T-helper 1 cell treated with Interleukin-12 subunit alpha and Interleukin-12 subunit beta and Interleukin-4 antibody, amounts not matched to agents 30 ng/mL and 1 ng/mL, for 36 hours (primary cell): Measurements from ENCODE around the gene PHF19. TPM values are rescaled to one million over a fixed set of nuclear protein-coding genes. Genes with fewer than 3 reads are reported as not detected.

Experiments
- intact Hi-C: fragments of 100-400 bp; cut with micrococcal nuclease; formaldehyde crosslinking; loops from one replicate; pipeline ENCODE4 v1.15.1; 2024
- total RNA-seq: library from RNA; stranded (reverse); gene quantifications from 2 replicates; pipeline ENCODE4 v1.2.3, GENCODE V29; 2022

The PHF19 gene
- total RNA-seq, 1 donor from 2014 or later = 213 TPM

GRCh38 chr9:120859361-120859760 is 17.6 kb downstream of the PHF19 start:
- intact Hi-C loops = no loop called here

GRCh38 chr9:120857902-120858301 is 19.1 kb downstream of the PHF19 start:
- intact Hi-C loops = no loop called here

DNA sequence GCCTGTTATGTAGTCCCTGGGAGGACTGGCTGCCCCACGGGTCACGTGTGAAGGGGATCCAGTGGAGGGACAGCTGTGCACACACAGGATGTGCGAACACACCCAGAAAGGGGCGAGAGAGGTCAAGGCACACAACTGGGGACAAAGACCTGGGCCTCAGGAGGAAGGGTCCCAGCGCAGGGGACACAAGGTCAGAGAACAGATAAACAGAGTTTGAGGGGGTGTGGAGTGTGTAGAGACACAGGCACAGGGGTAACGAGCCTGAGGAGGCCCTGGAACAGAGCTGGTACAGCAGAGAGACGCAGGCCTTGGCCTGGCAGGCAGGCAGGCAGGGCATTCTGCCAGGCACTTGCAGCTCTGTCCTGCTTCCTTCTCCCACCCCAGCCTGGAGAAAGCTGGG is 19.5 kb downstream of the PHF19 start:
- intact Hi-C loops = no loop called here

- intact Hi-C loops = no loop called here
These were observed 20.3 kb downstream of the PHF19 start for GRCh38 chr9:120856700-120857099.

DNA sequence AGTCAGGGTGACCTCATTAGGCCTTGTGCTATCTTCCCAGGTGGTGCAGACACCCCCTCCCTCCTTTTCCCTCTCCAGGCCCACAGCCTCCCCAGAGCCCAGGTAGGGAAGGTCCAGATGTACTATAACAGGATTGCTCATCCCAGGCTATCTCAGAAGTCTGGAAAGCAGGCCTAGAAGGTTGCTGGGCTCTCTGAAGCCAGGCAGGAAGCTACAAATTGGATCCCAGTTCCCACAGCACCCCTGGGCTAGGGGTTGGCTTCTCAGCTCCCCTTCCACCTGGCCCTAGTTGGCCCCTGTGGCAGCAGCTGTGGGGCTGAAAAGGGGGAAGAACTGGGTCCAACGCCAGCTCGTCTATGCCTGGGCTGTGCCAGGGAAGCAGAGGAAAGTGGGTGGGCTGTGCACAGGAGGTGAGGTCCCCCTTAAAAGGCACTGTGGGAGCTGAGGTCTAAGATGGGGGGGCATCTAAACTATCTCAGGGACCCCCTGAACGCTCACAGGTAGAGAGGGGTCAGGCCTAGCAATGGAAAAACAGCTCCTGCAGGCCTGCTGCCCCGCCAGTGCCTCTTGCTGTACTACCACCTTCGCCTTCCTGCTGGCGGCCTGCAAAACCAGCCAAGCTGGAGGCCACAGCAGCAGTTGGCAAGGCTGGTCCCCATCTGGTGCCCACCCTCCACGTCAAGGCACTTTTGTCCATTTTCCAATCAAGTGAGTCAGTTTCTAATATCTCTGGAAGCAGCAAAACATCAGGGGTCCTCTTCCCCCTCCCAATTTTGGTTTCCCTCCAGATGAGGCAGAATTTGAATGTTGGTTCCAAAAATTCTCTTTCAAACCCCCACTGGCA is 20.9 kb downstream of the PHF19 start:
- intact Hi-C loops = no loop called here

- intact Hi-C loops = no loop called here
These were observed 22.2 kb downstream of the PHF19 start for GRCh38 chr9:120854596-120855327.

DNA sequence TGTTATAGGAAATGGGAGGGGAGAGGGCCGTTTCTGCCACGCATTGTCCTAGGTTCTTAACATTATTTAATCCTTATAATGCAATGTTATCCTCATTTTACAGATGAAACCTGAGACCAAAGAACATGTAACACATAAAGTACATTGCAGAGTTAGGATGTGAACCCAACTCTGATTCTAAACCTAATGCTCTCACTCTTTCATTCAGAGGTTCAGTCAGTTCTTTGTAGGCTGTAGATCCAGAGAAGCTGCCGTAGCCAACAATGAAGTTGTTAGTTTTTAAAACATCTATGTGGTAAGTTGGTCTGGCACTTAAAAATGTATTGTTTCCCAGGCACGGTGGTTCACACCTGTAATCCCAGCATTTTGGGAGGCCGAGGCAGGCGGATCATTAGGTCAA is 23.8 kb downstream of the PHF19 start:
- intact Hi-C loops = no loop called here

DNA sequence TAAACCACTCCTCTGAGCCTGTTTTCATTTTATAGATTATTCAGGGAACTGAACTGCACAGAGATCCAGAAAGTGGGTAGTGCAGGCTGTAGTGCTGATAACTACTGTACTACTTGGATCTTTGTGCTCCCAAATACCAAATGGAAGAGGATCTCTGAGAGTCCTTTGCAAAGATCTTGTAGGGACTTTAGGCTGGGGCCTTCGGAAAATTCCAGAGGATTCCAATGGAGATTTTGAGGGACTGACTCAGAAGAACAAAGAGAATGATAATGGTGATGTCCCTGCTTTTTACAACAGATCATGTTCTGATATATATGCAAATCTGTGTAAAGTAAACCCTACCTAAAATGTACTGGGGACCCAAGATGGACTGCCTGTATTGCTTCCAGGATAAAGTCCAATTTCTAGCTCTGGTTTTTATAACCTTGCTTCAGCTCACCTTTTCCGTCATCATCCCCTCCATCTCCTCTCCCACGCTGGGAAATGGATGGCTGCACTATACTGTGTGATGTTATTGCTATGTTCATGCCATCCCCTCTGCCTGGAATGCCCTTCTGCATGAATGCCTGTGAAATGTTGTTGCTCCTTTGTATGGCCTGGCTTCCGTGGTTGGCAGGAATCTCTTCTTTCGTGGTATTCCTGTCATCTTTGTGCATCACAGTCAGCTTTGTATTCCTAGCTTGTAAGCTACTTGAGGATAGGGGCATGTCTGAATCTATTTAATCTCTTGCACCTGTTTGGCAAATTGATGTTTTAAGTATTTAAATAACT is 24.6 kb downstream of the PHF19 start:
- intact Hi-C loops = no loop called here

DNA sequence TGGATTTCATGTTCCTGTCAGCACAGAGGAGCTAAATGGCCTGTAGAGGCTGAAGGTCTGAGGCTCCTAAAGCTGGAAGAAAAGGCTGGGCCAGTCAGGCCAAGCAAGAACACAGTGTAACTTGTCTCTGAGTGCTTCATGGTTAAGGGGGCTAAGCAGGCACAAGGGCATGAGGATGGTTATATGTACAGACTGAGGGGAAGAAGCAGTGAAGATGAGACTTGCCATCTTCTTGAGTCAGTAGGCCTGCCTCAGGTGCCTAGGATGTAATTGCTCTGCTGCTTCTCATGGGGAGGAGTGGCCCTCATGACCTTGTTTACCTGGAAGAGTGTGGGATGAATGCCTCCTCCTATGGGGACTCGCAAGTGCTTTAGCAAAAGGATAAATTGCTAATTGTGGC is 25.5 kb downstream of the PHF19 start:
- intact Hi-C loops = no loop called here

GRCh38 chr9:120850315-120850714 is 26.7 kb downstream of the PHF19 start:
- intact Hi-C loops = no loop called here

DNA sequence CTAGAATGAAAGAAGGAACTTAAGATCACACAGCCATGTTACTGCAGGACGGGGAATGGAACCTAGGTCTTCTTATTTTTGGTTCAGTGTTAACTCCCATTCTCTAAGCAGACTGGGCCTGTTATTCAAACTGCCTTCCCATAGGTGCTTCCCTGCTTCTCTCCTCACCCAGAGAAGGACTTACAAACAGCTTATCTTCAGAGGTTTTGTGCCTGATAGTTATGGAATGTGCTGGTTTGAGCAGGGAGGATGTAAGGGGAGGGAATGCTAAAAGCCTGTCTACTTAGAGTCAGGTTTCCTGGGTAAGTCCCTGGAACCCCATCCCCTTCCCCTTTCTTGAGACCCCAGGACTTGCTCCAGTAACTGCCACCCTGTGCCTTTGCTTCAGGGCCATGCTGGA is 30.1 kb downstream of the PHF19 start:
- intact Hi-C loops = loop anchor here (1.0 to 2.0 kb wide), 3 partner anchors 45 to 89 kb away; no protein-coding TSS in a partner anchor

GRCh38 chr9:120846251-120846889 is 30.6 kb downstream of the PHF19 start:
- intact Hi-C loops = loop anchor here (1.0 to 2.0 kb wide), 3 partner anchors 46 to 90 kb away; no protein-coding TSS in a partner anchor

- intact Hi-C loops = no loop called here
These were observed 31.7 kb downstream of the PHF19 start for GRCh38 chr9:120845255-120845654.

GRCh38 chr9:120842685-120843485 is 34.1 kb downstream of the PHF19 start, which contains the start of gene PSMD5:
PSMD5 (minus strand) TSS chr9:120842922; CDS start chr9:120842909, 13 bp downstream.
- intact Hi-C loops = loop anchor here (1.0 to 2.0 kb wide), 10 partner anchors 25 to 358 kb away; partner anchors contain the start of genes CDK5RAP2, CNTRL, FBXW2 and MEGF9

DNA sequence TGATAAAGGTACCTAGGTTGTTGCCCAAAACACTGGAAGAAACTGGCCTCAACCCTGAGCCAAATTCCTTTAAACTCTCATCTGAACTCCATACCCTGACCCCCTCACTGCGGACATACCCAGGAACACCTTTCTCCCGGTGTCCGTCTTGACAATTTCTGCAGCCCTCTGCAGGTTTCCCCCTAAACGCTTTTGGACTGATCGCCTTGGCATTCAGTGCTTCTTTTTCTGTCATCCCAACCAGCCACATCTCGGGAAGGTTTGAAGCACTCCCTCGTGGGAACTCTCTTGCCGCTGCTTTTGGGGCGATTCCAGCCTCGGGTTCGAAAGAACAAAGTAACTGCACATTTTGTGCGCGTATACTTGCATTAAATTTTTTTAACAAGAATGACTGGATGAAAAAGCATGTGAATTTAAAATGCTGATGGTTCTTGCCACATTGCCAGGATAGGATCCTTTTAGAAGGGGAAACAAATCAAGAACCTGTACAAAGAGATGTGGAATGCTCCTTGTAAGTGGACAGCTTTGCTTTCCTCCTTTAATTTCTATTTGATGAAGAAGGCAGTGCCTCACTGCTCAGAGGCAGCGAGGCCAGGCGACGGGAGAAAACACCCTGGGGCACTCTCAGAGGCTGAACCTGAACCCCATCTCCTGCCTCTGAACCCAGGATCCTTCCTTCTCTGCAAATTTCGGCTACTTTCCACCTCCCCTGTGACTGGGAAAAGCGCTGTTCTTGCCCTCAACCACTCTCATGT is 34.9 kb downstream of the PHF19 start:
- intact Hi-C loops = loop anchor here (1.0 to 2.0 kb wide), 5 partner anchors 26 to 359 kb away; partner anchors contain the start of genes CDK5RAP2 and RAB14

- intact Hi-C loops = no loop called here
These were observed 37.8 kb downstream of the PHF19 start for GRCh38 chr9:120839146-120839545.

DNA sequence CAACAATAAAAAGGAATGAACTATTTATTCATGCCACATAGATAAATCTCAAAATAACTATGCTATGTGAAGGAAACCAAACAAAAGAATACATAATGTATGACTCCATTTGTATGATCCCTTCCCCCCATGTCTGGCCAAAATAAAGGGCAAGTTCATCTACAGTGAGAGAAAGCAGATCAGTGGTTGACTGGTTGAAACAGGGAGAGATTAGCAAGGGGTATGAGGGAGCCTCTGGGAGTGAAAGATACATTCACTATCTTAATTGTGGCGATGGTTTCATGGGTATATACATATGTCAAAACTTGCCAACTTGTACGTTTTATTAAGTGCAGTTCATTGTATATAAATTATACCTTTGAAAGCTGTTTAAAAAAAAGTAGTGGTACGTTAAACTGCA is 39.1 kb downstream of the PHF19 start:
- intact Hi-C loops = no loop called here

GRCh38 chr9:120833325-120833724 is 43.7 kb downstream of the PHF19 start:
- intact Hi-C loops = no loop called here

- intact Hi-C loops = no loop called here
These were observed 44.2 kb downstream of the PHF19 start for GRCh38 chr9:120832807-120833206.
